Epithelial cell of proximal tubule (primary cell): ENCODE measurements around the gene TPCN1. TPM values are rescaled to one million over a fixed set of nuclear protein-coding genes. Genes with fewer than 3 reads are reported as not detected.

Experiments
- DNase-seq: peaks from one replicate; pipeline ENCODE4 v3.0.0-alpha.2; 2011; ENCODE audit warnings: low read depth
- H3K4me3 ChIP-seq: 2 replicates; pipeline ENCODE4 v1.5.1; 2011; ENCODE audit warnings: low read depth, mild to moderate bottlenecking, low read length
- CTCF ChIP-seq: conservative IDR thresholded peaks from 2 replicates; pipeline ENCODE4 v1.5.1; 2012; ENCODE audit warnings: low read depth, mild to moderate bottlenecking, low read length
- total RNA-seq: library from RNA; depleted of rRNA; stranded (reverse); fragments of >200 nt; gene quantifications from 2 replicates; pipeline ENCODE4 v1.2.3, GENCODE V29; 2015

The TPCN1 gene
- total RNA-seq, 1 donor from 2014 or later, result 32.0 TPM

GRCh38 chr12:113180333-113180732 lies 40.9 kb upstream of the TPCN1 start:
- TF ChIP-seq CTCF, result no peak
- H3K4me3 ChIP-seq, result no peak overlapping the region
- no peak for DNase-seq

GRCh38 chr12:113181975-113182374 lies 39.3 kb upstream of the TPCN1 start:
- TF ChIP-seq CTCF, result no peak
- DNase-seq, result no peak
- no peak overlapping the region for H3K4me3 ChIP-seq

GRCh38 chr12:113183030-113183589 lies 38.2 kb upstream of the TPCN1 start:
- no peak overlapping the region for H3K4me3 ChIP-seq
- no peak for DNase-seq
- TF ChIP-seq CTCF, result no peak

DNA sequence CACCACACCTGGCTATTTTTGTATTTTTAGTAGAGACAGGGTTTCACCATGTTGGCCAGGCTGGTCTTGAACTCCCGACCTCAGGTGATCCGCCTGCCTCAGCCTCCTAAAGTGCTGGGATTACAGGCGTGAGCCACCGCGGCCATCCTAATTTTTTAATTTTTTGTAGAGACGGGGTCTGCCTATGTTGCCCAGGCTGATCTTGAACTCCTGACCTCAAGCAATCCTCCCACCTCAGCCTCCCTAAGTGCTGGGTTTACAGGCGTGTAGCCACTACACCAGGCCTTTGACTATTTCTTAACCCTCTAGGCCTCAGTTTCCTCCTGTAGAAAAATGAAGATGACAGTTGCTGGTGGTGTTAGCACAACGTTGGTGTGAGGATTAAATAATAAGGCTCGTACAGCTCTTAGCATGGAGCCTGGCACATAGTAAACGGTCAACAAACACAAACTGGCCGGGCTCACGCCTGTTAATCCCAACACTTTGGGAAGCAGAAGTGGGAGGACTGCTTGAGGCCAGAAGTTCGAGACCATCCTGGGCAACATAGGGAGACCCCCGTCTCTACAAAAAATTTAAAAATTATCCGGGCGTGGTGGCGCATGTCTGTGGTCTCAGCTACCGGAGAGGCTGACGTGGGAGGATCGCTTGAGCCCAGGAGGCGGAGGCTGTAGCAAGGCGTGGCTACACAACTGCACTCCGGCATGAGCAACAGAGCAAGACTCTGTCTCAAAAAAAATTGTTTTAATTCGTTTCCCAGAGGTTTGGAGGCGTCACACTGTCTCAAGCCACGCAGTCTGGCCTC lies 37.0 kb upstream of the TPCN1 start:
- H3K4me3 ChIP-seq, result peak overlapping the region; percentile 91
- TF ChIP-seq CTCF, result no peak
- no peak for DNase-seq

GRCh38 chr12:113184900-113185179 lies 36.4 kb upstream of the TPCN1 start:
- no peak for TF ChIP-seq CTCF
- peak; percentile 55 for DNase-seq
- peak overlapping the region; percentile 91 for H3K4me3 ChIP-seq

- TF ChIP-seq CTCF, result no peak
- peak within 1 kb of the TSS; percentile 91 for H3K4me3 ChIP-seq
- no peak for DNase-seq
These were observed 35.9 kb upstream of the TPCN1 start, which contains the start of the genes DDX54 and RITA1 for GRCh38 chr12:113185180-113186032. DDX54 (minus strand) TSS chr12:113185478; CDS start chr12:113185451, 27 bp downstream. RITA1 (plus strand) TSS chr12:113185721; CDS start chr12:113186747, 1,026 bp downstream.
